GM19023 (cell line): ENCODE measurements around the gene RMDN3.

Experiments used
- ATAC-seq: cut with Tn5 transposase; IDR thresholded peaks from one replicate; pipeline ENCODE4 v1.9.1; 2021; ENCODE audit warnings: mild to moderate bottlenecking, moderate library complexity; ENCODE audit not compliant: unreplicated experiment

The RMDN3 gene

GRCh38 chr15:40750885-40751284, 4.2 kb downstream of the RMDN3 start:
- ATAC-seq = no peak

GRCh38 chr15:40749151-40749630, 5.9 kb downstream of the RMDN3 start:
- no peak for ATAC-seq

- ATAC-seq = no peak
These were observed 7.1 kb downstream of the RMDN3 start for GRCh38 chr15:40747685-40748631.

- ATAC-seq = no peak
These were observed 8.1 kb downstream of the RMDN3 start for GRCh38 chr15:40746916-40747418.

- ATAC-seq = no peak
These were observed 10.3 kb downstream of the RMDN3 start for GRCh38 chr15:40744815-40745152.

GRCh38 chr15:40743921-40744814, 10.9 kb downstream of the RMDN3 start:
- ATAC-seq = no peak

GRCh38 chr15:40743485-40743901, 11.6 kb downstream of the RMDN3 start:
- no peak for ATAC-seq

- ATAC-seq = no peak
These were observed 15.2 kb downstream of the RMDN3 start for GRCh38 chr15:40739854-40740253.

- ATAC-seq = no peak
These were observed 16.0 kb downstream of the RMDN3 start for GRCh38 chr15:40739047-40739446.

- ATAC-seq = no peak
These were observed 18.0 kb downstream of the RMDN3 start for GRCh38 chr15:40737048-40737447.

GRCh38 chr15:40736575-40736974, 18.5 kb downstream of the RMDN3 start:
- ATAC-seq = no peak

GRCh38 chr15:40731034-40731433, 24.0 kb downstream of the RMDN3 start:
- ATAC-seq = no peak

- ATAC-seq = no peak
These were observed 31.1 kb downstream of the RMDN3 start for GRCh38 chr15:40723919-40724318.

GRCh38 chr15:40722934-40723333, 32.1 kb downstream of the RMDN3 start:
- no peak for ATAC-seq

GRCh38 chr15:40722354-40722753, 32.7 kb downstream of the RMDN3 start:
- no peak for ATAC-seq

- no peak for ATAC-seq
These were observed 33.4 kb downstream of the RMDN3 start for GRCh38 chr15:40721701-40722100.

- ATAC-seq = no peak
These were observed 38.9 kb downstream of the RMDN3 start for GRCh38 chr15:40716165-40716564.

- no peak for ATAC-seq
These were observed 40.9 kb downstream of the RMDN3 start for GRCh38 chr15:40714144-40714543.

GRCh38 chr15:40706121-40706520, 48.9 kb downstream of the RMDN3 start:
- no peak for ATAC-seq

GRCh38 chr15:40702077-40702476, 53.0 kb downstream of the RMDN3 start:
- ATAC-seq = no peak

- no peak for ATAC-seq
These were observed 57.1 kb downstream of the RMDN3 start for GRCh38 chr15:40697916-40698315.
